Measurements from ENCODE around the gene SORBS2.
"Not testable (repeated sequence)": the region's sequence is repeated elsewhere in the genome, so short reads cannot be mapped to it uniquely, and the experiment has no call there.

SORBS2 gene

DNA sequence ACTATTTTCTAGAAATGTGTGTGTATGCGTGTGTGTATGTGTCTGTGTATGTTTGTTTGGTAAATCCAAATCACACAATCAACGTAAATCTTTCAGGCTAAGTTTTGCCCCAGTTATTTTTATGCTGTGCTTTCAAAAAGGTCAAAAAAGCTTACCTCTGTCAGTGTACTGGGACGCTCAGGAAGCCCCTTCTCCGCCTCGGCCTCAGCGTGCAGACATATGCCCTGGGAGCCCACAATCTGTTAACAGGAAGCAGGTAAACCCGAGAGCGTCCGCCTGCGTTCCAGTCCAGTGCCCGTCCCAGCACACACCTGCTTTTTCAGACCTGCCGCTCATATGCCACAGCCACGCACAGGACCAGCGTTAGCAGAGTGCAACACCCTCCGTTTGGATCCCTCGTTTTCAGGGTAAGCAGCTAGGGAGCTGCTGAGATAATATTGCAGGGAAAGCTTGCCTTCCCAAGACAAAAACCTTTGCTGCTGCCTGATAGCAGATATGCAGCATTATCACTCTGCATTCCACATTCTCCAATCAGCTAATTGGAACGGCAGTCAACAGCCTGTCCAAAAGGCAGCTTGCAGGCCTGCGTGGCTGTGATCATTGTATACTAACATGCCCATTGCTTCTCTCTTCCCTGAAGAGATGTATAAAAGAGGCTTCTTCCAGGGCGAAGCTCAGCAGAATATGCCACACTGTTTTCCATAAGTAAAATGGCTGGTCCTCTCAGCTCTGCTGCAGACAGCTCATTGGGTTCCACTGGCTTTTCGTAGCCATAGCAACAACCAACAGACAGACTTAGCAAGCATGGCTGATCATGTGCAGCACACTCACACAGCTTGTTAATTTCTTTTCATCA, at the start of gene SORBS2:
Gene SORBS2, minus strand, starts transcription at position 686 of the 856 bp plus-strand sequence. CDS start 121,623 bp downstream, outside the sequence.
- DNase-seq: no peak

DNA sequence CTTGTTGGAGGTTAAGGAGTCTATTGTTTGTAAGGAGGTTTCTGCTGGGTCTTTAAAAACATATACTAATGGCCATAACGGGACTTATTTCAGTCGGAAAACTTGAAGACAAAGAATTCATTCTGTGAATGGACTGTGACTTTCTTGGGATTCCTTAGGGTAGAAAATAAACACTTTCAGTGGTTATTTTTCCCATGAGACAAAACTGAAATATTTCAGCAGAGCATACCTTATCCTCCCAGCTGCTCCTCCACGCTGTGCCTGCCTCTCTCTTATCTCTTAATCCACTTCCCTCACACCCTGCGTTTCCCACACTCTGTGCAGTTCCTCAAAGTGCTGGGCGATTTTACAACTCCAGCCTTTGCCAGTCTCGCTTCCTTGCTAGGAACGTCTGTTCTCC, 47.1 kb upstream of the SORBS2 start:
- no peak for DNase-seq

DNA sequence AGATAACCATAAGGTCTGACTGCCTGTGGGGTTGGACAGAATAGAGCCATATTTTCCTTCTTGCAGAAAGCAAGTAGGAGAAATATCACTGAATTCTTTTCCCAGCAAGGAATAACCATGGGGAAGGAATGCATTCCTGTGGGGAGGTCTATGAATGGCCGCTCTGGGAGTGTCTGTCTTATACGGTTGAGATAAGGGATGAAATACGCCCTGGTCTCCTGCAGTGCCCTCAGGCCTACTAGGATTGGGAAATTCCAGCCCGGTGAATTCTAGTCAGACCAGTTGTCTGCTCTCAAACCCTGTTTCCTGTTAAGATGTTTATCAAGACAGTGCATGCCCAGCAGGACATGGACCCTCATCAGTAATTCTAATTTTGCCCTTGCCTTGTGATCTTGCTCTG, 45.6 kb upstream of the SORBS2 start:
- DNase-seq: not testable (repeated sequence)

DNA sequence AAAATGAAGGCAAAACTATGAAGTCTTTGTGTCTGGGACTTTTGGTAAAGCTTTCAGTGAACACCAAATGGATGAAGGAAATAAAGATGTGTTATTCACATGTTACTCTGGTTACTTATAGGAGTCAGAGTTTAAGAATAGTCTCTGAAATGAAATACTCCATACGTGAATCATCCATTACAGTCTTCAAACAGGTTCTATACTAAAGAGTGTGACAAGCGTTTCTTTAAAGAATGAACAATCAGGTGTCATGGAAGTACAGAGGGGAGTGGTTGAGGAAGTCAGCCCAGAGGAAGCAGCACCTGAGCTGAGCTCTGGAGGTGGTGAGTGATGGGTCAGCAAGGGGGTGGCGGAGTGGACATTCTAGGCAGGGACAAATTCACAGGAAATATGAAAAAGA, 41.8 kb upstream of the SORBS2 start:
- DNase-seq: no peak

GRCh38 chr4:185852961-185853360, 41.0 kb upstream of the SORBS2 start:
- DNase-seq: no peak

GRCh38 chr4:185849664-185850550, 37.9 kb upstream of the SORBS2 start:
- DNase-seq: no peak

- peak; percentile 26 for DNase-seq
Measured at GRCh38 chr4:185847352-185848097, 35.5 kb upstream of the SORBS2 start.

DNA sequence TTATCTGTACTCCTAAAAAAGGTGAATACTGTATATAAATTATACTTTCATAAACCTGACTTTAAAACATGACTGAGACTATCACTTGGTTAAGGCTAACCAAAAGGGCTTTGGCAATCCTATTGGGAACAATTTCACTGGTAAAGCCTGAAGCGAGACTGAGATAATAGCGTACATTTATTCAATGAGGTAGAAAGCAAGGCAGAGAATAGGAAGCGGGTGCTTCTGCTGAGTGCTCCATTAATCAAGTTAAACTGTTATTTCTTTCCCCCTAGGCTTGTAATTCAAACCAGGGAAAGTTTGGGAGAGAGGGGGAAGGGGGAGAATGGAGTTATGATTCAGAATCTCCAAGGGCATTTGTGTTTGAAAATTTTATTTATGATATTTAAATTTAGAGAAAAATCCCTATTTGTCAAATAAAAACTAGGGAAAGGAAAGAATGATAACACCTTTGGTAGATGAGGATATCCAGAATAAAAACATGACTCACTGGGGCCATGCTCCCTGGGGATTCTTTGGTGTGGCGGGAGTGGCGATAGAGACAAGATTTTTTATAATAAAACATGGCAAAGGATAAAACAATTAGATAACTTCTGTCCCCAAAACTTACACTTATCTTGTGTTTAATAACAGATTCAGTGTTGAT, 34.6 kb upstream of the SORBS2 start:
- DNase-seq: no peak

- no peak for DNase-seq
Measured at GRCh38 chr4:185845966-185846365, 34.0 kb upstream of the SORBS2 start.

DNA sequence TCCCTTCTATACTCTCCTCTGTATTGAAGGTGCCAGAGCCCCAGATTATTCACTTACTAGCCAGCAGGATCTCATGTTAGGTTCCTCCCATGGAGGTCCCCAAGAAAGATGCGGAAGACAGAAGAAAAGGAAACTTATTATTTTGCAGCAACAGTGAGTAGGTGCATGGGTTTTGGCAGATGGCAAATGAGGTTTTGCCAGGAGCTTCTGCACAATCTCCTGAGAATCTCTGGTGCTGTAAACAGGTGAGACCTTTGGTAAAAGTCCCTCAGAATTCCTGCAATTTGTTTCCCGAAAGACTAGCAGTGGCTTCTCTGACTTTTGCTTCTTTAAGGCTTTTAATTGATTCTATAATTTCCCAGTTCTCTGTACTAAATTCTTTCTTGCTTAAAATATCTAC, 29.5 kb upstream of the SORBS2 start:
- no peak for DNase-seq

- no peak for DNase-seq
Measured at GRCh38 chr4:185840953-185841352, 29.0 kb upstream of the SORBS2 start.

GRCh38 chr4:185840201-185840600, 28.2 kb upstream of the SORBS2 start:
- no peak for DNase-seq

- no peak for DNase-seq
Measured at GRCh38 chr4:185839770-185840169, 27.8 kb upstream of the SORBS2 start.

DNA sequence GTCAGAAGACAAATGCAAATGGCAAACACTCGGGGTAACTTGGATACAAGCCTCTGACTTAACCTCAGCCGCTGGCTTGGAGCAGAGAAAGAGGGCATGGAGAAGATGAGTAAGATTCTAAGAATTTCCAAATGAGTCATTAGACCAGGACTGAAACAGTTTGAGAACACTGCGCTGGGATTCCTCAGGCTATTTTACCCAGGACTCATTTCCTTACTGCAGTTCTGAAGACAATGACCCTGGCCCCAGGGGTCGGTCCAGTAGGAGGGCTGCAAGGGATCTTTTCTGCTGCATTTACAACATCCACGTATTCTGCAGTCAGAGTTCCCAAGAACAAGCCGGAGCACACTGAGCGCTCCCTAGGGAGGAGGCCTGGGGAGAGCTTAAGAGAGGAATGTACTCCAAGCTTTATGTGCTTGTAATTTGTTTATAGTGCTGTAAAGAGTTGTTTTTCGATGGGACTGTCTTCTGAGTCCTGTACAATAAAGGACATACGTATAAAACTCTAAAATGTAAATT, 27.3 kb upstream of the SORBS2 start:
- peak; percentile 51 for DNase-seq

DNA sequence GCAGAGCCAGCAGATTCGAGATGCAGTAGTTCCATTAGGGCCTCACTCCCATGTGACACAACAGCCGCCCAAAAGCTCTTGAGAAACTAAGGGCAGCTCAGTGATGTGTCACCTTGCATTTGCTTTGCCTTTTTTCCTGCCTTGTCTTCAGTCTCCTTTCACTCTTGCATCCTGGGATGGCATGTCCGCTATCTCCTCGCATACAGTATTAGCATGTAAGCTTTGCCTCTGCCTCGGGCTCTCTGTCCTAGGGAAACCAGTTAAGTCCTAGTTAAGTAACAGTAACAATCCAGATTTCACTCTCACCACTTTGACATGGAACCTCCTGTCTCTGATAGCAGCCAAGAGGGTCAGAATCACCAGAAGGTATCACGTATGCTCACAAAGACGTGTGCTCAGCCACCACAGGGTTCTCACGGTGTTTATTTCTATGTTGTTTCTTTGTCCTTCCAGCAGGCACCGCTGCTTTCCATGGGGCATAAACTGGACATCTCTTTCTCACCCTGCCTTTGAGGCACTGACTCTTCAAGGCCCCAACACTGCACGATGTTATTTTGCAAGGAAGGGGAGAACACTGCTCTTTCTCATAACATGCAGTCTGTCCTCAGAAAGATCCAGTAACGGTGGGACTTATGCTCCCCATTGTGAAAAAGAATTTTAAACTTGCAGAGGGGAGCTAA, 26.7 kb upstream of the SORBS2 start:
- no peak for DNase-seq

DNA sequence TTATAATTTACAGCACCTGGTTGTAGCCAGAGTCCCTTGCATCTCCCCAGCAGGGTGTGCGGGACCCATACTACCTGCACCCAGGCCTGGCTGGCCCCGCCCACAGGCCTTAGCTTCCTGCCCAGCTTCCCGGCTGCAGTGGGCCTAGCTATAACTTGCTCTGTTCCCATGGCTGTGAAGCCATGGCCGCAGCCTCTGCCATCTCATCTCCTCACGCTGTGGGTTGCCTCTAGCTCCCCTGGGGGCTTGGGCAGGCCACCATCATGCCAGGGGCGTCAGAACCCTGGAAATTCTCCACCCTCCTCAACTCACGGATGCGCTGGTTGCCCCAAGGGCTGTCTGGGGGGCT, 26.1 kb upstream of the SORBS2 start:
- no peak for DNase-seq

GRCh38 chr4:185837415-185838103, 25.6 kb upstream of the SORBS2 start:
- no peak for DNase-seq

DNA sequence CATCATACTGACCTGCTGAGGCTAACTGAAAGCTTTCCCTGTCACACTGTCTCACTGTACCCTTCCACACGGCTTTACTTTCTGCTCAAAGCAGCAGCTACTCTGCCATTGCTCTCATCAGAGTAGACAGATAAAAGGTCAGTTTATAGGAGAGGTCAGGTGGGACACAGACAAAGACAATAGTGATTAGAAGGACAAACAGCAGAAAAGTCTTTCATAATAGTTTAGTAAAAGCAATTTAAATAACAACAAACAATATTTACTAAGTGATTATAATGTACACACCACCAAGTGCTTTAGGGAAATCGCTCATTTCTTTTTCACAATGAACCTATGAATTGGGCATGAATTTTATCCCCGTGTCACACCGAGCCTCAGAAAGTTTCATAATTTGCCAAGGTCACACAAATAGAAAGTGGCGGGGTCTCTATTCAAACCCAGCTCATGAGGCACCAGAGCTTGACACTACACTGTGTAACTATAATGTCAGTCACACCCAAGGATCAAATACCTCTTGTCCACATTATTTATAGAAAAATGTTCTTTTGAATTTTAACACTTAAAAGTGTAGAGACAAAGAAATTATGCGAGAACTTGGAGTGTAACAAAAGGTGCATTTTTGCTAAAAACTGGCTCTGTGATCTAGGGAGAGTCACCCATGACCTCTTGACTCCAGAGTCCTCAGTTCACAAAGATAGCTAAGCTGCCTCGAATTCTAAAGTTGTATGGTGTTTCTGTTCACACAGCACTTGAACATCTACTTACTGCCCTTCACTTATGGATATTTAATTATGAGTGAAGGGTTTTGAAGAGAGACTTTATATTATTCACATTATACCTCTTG, 24.5 kb upstream of the SORBS2 start:
- DNase-seq: no peak

DNA sequence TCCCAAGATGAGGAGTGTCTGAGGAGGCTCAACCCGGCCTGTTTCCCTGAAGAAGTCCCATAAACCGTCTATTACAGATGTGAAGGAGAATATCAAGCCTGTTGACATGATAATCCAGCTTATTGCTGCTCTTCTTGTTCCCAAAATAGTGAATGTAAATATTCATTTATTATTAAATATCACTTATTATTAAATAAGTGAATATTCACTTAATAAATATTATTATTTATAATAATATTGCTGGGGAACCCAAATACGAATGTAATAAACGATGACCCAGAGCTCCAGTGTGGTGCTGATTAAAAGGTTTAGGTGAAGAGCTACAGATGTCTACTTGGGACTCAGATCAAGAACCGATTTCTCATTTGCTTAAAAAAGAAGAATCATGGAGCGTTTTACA, 23.8 kb upstream of the SORBS2 start:
- no peak for DNase-seq

DNA sequence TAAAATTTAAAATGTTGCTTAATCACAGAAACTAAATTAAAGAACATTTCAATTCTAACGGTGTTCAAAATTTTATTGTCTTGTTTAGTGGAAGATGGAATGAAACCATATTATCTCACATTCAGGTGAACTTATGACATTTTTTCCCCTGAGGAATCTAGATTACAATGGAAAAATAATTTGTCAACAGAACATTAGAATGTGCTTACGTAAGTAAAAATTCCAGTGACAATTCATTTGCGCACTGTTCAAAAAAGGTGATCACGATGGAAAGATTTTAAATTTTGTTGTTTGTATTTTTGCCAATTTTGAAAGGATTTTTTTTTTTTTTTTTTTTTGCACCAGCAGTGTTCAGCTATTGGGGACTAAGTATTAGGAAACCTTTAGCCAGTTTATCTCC, 23.3 kb upstream of the SORBS2 start:
- no peak for DNase-seq
